Kidney (tissue), 14 donors: ENCODE results near the gene WIZ. TPM values are rescaled to one million over a fixed set of nuclear protein-coding genes. Genes with fewer than 3 reads are reported as not detected.
"Not testable (repeated sequence)": the region's sequence is repeated elsewhere in the genome, so short reads cannot be mapped to it uniquely, and the experiment has no call there.

Source experiments
- DNase-seq, 5 donors: peaks; one replicate each; pipeline ENCODE4 v3.0.0-alpha.2; 2013 to 2020
- FAIRE-seq: peaks from 2 replicates; lab custom pipeline; 2012; peaks lifted over from hg19 to GRCh38; lab: Jason Lieb, UNC
- H3K27ac ChIP-seq, 2 donors: one replicate each; pipeline ENCODE4 v1.7.0; 2013; ENCODE audit warnings: low read depth in 2 of 2, low read length in 2 of 2, inconsistent platforms in 1 of 2
- H3K27me3 ChIP-seq: one replicate; pipeline ENCODE4 v1.7.1; 2013; ENCODE audit warnings: low read length, inconsistent platforms; ENCODE audit not compliant: control insufficient read depth, insufficient read depth
- H3K36me3 ChIP-seq, 3 donors: one replicate each; pipeline versions ENCODE4 v1.7.0 to v1.7.1; 2013; ENCODE audit warnings: low read length in 3 of 3, control low read depth in 1 of 3, inconsistent platforms in 1 of 3; ENCODE audit not compliant: insufficient read depth in 3 of 3, control insufficient read depth in 2 of 3
- H3K4me1 ChIP-seq, 3 donors: one replicate each; pipeline versions ENCODE4 v1.7.0 to v1.7.1; 2013; ENCODE audit warnings: low read length in 3 of 3, inconsistent platforms in 1 of 3, low read depth in 1 of 3; ENCODE audit not compliant: control insufficient read depth in 2 of 3, insufficient read depth in 2 of 3
- H3K4me3 ChIP-seq, 3 donors: one replicate each; pipeline versions ENCODE4 v1.7.0 to v1.8.1; 2013; ENCODE audit warnings: low read length in 3 of 3, control low read depth in 1 of 3, inconsistent platforms in 1 of 3
- H3K9ac ChIP-seq, 3 donors: one replicate each; pipeline versions ENCODE4 v1.7.0 to v1.7.1; 2013; ENCODE audit warnings: low read length in 3 of 3, control low read depth in 1 of 3, inconsistent platforms in 1 of 3
- H3K9me3 ChIP-seq, 3 donors: one replicate each; pipeline versions ENCODE4 v1.7.0 to v1.7.1; 2013; ENCODE audit warnings: low read length in 3 of 3, control low read depth in 1 of 3, inconsistent platforms in 1 of 3; ENCODE audit not compliant: control insufficient read depth in 2 of 3, insufficient read depth in 1 of 3
- CTCF ChIP-seq: IDR thresholded peaks from 3 replicates; pipeline ENCODE4 v1.5.1; 2012; ENCODE audit warnings: mild to moderate bottlenecking, moderate library complexity, borderline replicate concordance; ENCODE audit not compliant: insufficient read depth; ENCODE audit errors: extremely low read depth
- intact Hi-C: fragments of 100-400 bp; cut with DNase I; formaldehyde crosslinking; loops from one replicate; pipeline ENCODE4 v1.11.1; 2022
- polyA plus RNA-seq: library from polyadenylated mRNA; stranded (reverse); fragments of 350-450 nt; fragmentation: Illumina TruSeq; extraction: RNeasy Lipid Tissue Mini Kit (QIAGEN cat#74804); gene quantifications from one replicate; pipeline ENCODE4 v1.2.3, GENCODE V29; 2014; ENCODE audit warnings: low read depth, low replicate concordance; ENCODE audit not compliant: insufficient read depth
- total RNA-seq: library from RNA; stranded (reverse); fragmentation: NEBNext Ultra II Directional; extraction: Animal tissue kit (Norgen Biotek cat#: 25700); gene quantifications from one replicate; pipeline ENCODE4 v1.2.1, GENCODE V29; 2021
- donor health status: control.
- donor health status: control.
- donor health status: control.
- donor health status: control.
- donor health status: control.
- donor health status: DM: yes; HTN: yes; CAD: no.
- donor health status: Normal renal cell carcinoma (clear cell type).

WIZ gene
- total and polyA plus RNA-seq, 2 donors from 2014 or later, result 15.4 to 37.1 TPM

GRCh38 chr19:15476325-15476724 is 26.6 kb upstream of the WIZ start:
- Histone ChIP-seq H3K9me3 (no peaks in the 10 kb centered on the region), H3K4me1 (no peaks in the 10 kb centered on the region), H3K27me3 (no peaks in the 10 kb centered on the region), H3K4me3 (no peak overlapping the region), H3K36me3 (no peaks in the 10 kb centered on the region), H3K27ac (no peak overlapping the region), H3K9ac (no peak overlapping the region)
- no peak for TF ChIP-seq CTCF
- intact Hi-C loops, result no loop called here
- FAIRE-seq, result no peak
- DNase-seq, result peak in 1 of 5 donors; percentile 38

GRCh38 chr19:15475611-15476010 is 25.9 kb upstream of the WIZ start:
- no peaks in the 10 kb centered on the region for H3K9me3 ChIP-seq
- no peak overlapping the region for H3K9ac ChIP-seq
- DNase-seq (no peak), FAIRE-seq (no peak)
- H3K36me3 ChIP-seq, result no peaks in the 10 kb centered on the region
- H3K27ac ChIP-seq, result no peak overlapping the region
- no peak overlapping the region for H3K4me3 ChIP-seq
- no peaks in the 10 kb centered on the region for H3K4me1 ChIP-seq
- no peak for TF ChIP-seq CTCF
- intact Hi-C loops, result no loop called here
- no peaks in the 10 kb centered on the region for H3K27me3 ChIP-seq

DNA sequence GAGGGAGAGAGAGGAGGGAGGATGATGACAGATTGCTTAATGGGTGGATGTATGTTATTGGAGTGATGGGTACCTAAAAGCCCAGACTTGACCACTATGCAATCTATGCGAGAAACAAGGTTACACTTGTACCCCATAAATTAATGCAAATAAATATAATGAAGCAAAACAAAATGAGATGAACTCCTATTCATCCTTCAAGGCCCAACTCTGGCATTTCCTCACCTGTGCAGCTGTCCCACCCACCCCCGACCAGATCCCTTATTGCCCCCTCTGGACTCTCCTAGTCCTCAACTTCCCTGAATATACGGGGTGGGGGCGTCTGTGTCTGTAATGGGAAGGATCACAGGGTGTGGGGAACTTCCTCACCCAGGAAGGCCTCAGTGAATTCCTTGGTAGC is 25.4 kb upstream of the WIZ start:
- no peak overlapping the region for H3K4me3 ChIP-seq
- TF ChIP-seq CTCF, result no peak
- no peak for DNase-seq
- no peak for FAIRE-seq
- intact Hi-C loops, result no loop called here
- H3K9me3 ChIP-seq, result no peaks in the 10 kb centered on the region
- H3K9ac ChIP-seq, result no peak overlapping the region
- H3K36me3 ChIP-seq, result no peaks in the 10 kb centered on the region
- no peaks in the 10 kb centered on the region for H3K4me1 ChIP-seq
- no peak overlapping the region for H3K27ac ChIP-seq
- H3K27me3 ChIP-seq, result no peaks in the 10 kb centered on the region

GRCh38 chr19:15473821-15474220 is 24.1 kb upstream of the WIZ start:
- DNase-seq, H3K36me3 ChIP-seq, H3K4me3 ChIP-seq, intact Hi-C loops, H3K9me3 ChIP-seq, H3K27me3 ChIP-seq, FAIRE-seq, H3K9ac ChIP-seq, H3K4me1 ChIP-seq, H3K27ac ChIP-seq: not testable (repeated sequence)
